ENCODE data around the gene EDARADD. TPM values are rescaled to one million over a fixed set of nuclear protein-coding genes. Genes with fewer than 3 reads are reported as not detected.

Gene EDARADD
- total RNA-seq, 1 donor = 1.4 TPM

GRCh38 chr1:236509203-236509602 is 115.1 kb downstream of the EDARADD start:
- Histone ChIP-seq H3K79me2 (ENCODE audit: insufficient read depth, low read length) (no peaks in the 10 kb centered on the region), H3K36me3 (ENCODE audit: insufficient read depth, low read length) (no peaks in the 10 kb centered on the region), H3K27ac (ENCODE audit: low read depth, low read length) (no peak overlapping the region), H2AFZ (ENCODE audit: low read length) (no peak overlapping the region), H3K4me1 (ENCODE audit: insufficient read depth, low read length) (peaks cover 8% of the 10 kb centered on the region), H3K4me3 (ENCODE audit: insufficient read depth, low read length) (no peak overlapping the region), H3K27me3 (ENCODE audit: insufficient read depth, low read length) (no peaks in the 10 kb centered on the region), H3K9me3 (ENCODE audit: low read depth, low read length) (no peaks in the 10 kb centered on the region), H4K20me1 (ENCODE audit: insufficient read depth, low read length) (no peaks in the 10 kb centered on the region), H3K4me2 (ENCODE audit: insufficient read depth, low read length) (no peak overlapping the region)
- no peak for DNase-seq (ENCODE audit: insufficient read length, low spot score, missing footprints)
- no peak for TF ChIP-seq CTCF (IDR thresholded peaks at IDR 0.05; ENCODE audit: extremely low read depth, low read depth, low read length)

- H3K4me1 ChIP-seq (ENCODE audit: insufficient read depth, low read length) = peaks cover 8% of the 10 kb centered on the region
- H3K4me2 ChIP-seq (ENCODE audit: insufficient read depth, low read length) = no peak overlapping the region
- H3K36me3 ChIP-seq (ENCODE audit: insufficient read depth, low read length) = no peaks in the 10 kb centered on the region
- H3K79me2 ChIP-seq (ENCODE audit: insufficient read depth, low read length) = no peaks in the 10 kb centered on the region
- H3K9me3 ChIP-seq (ENCODE audit: low read depth, low read length) = no peaks in the 10 kb centered on the region
- no peak overlapping the region for H3K4me3 ChIP-seq (ENCODE audit: insufficient read depth, low read length)
- no peak for TF ChIP-seq CTCF (IDR thresholded peaks at IDR 0.05; ENCODE audit: extremely low read depth, low read depth, low read length)
- H3K27ac ChIP-seq (ENCODE audit: low read depth, low read length) = no peak overlapping the region
- H4K20me1 ChIP-seq (ENCODE audit: insufficient read depth, low read length) = no peaks in the 10 kb centered on the region
- DNase-seq (ENCODE audit: insufficient read length, low spot score, missing footprints) = no peak
- H2AFZ ChIP-seq (ENCODE audit: low read length) = no peak overlapping the region
- no peaks in the 10 kb centered on the region for H3K27me3 ChIP-seq (ENCODE audit: insufficient read depth, low read length)
Observed at GRCh38 chr1:236509647-236510401, 115.7 kb downstream of the EDARADD start.

GRCh38 chr1:236511735-236512418 is 117.8 kb downstream of the EDARADD start:
- Histone ChIP-seq H3K9me3 (ENCODE audit: low read depth, low read length) (no peaks in the 10 kb centered on the region), H4K20me1 (ENCODE audit: insufficient read depth, low read length) (no peaks in the 10 kb centered on the region), H3K27me3 (ENCODE audit: insufficient read depth, low read length) (no peaks in the 10 kb centered on the region), H3K36me3 (ENCODE audit: insufficient read depth, low read length) (no peaks in the 10 kb centered on the region), H3K79me2 (ENCODE audit: insufficient read depth, low read length) (no peaks in the 10 kb centered on the region), H3K4me3 (ENCODE audit: insufficient read depth, low read length) (no peak overlapping the region), H3K4me1 (ENCODE audit: insufficient read depth, low read length) (peaks cover 10% of the 10 kb centered on the region), H3K27ac (ENCODE audit: low read depth, low read length) (no peak overlapping the region), H3K4me2 (ENCODE audit: insufficient read depth, low read length) (no peak overlapping the region), H2AFZ (ENCODE audit: low read length) (no peak overlapping the region)
- TF ChIP-seq CTCF (IDR thresholded peaks at IDR 0.05; ENCODE audit: extremely low read depth, low read depth, low read length) = no peak
- DNase-seq (ENCODE audit: insufficient read length, low spot score, missing footprints) = no peak

- Histone ChIP-seq H3K27ac (ENCODE audit: low read depth, low read length) (no peak overlapping the region), H3K4me2 (ENCODE audit: insufficient read depth, low read length) (no peak overlapping the region), H2AFZ (ENCODE audit: low read length) (no peak overlapping the region), H3K36me3 (ENCODE audit: insufficient read depth, low read length) (no peaks in the 10 kb centered on the region), H3K27me3 (ENCODE audit: insufficient read depth, low read length) (no peaks in the 10 kb centered on the region), H3K9me3 (ENCODE audit: low read depth, low read length) (no peaks in the 10 kb centered on the region), H3K4me1 (ENCODE audit: insufficient read depth, low read length) (peaks cover 10% of the 10 kb centered on the region), H3K4me3 (ENCODE audit: insufficient read depth, low read length) (no peak overlapping the region), H3K79me2 (ENCODE audit: insufficient read depth, low read length) (no peaks in the 10 kb centered on the region), H4K20me1 (ENCODE audit: insufficient read depth, low read length) (no peaks in the 10 kb centered on the region)
- TF ChIP-seq CTCF (IDR thresholded peaks at IDR 0.05; ENCODE audit: extremely low read depth, low read depth, low read length) = no peak
- no peak for DNase-seq (ENCODE audit: insufficient read length, low spot score, missing footprints)
Observed at GRCh38 chr1:236514703-236515442, 120.8 kb downstream of the EDARADD start.

All from osteoblast (primary cell).